Measurements from ENCODE around the gene OLFM4.

OLFM4 gene

DNA sequence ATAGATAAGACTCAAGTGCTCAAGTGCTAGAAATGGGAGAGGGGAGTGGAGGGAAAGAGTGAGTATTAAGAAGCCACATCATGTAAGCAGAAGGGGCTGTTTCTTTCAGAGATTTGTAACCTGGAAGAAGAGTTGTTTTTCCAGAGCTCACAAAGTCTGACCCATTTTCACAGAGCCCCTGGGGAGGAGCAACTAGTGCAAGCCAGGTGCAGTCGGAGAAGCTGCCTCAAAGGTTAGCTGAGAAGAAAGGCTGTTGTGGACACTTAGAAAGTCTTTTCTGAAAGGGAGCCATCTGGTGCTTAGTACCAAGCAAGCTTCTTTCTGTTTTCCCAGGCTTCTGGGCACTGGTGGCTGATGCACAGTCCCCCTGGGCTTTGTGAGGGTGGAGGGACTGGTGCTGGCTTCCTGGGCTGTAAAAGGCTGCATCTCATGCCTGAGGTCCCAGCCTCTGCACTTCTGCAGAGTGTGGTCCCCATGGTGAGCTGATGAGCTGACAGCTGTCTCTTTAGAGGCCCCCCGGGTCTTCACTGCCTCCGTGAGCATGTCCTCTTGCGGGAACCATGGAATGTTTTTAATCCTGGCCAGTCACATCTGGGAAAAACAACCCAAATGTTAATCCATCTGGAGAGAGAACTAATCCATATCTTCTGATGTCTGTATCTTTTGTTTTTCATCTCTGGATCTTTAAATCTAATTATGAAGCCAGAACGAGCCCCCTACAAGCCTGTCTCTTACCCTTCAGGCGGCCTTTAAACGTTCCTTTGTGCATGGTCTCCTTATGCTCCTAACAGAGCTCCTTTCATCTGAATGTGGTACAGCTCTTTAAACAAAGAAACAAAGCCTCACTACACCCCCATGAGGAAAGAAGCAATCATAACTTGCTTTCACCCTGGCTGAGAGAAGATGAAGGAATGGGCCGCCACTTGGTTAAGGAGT, 40.2 kb downstream of the OLFM4 start:
- no peak for DNase-seq

DNA sequence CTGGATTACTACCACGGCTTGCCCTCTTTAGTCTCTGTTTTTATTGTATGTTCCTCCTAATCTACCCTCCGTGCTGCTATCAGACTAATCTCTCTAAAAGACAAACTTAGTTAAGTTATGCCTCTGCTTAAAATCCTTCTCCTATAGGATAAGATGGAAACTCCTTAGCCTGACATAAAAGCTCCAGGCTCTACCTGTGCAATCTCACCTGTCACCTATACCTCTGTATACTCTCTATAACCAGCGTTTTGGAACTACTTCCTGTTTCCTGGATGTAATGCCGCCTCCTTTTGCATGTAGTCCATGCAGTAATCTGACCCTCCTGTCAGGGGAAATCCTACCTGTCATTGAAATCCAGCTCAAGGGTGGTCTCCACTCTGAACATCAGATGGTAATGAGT, 41.2 kb downstream of the OLFM4 start:
- no peak for DNase-seq

GRCh38 chr13:53073711-53074110, 45.1 kb downstream of the OLFM4 start:
- no peak for DNase-seq

- DNase-seq, result no peak
Observed at GRCh38 chr13:53074114-53074513, 45.5 kb downstream of the OLFM4 start.

DNA sequence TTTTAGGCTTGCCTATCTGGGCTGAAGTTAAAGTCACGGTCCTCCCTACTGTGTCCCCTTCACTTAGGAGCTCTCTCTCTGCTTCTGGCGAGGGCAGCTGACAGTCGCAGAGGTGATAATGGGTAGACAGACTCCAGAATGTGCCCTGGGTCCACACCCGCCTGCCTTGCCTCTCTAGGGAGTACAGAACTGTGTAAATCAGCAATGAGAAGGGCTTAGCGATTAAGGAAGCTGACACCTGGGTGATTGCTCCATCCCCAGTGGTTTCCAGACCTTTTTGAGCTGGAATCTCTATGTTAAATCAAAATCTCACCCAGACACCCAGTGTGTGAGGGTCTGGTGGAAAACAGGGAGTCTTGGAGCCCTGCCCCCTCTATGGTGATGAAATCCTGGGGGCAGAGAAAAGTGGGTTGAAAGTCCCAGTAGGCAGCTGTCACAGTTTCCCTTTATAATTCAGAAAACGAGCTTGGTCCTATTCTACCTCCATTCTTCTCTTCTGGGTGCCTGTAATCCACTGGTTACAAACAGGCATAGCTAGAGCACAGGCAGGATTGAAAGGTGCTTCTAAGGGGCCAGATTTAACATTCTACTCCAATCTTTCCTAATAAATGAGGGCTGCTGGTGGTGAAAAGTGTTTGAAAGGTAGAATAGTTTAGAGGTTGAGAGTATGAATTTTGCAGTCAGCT, 46.9 kb downstream of the OLFM4 start:
- DNase-seq, result no peak

GRCh38 chr13:53079691-53080090, 51.1 kb downstream of the OLFM4 start:
- no peak for DNase-seq

DNA sequence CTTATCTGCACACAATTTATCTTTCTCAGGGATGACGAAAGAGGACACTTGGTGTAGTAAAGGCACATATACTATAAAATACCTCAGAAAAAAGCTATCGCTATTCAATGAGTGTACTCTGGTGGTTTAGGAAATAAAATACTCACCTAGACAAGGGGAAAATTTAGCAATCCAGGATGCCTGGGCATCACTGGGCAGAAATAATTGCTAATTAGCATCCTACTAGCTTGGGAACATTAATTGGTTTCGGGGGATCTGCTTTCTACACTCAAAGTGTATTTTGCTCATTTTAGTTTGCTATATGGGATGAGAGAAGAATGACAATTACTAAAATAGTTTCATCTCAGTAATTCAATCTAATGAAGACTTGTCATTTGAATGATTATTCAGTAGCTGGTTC, 60.3 kb downstream of the OLFM4 start:
- no peak for DNase-seq

GRCh38 chr13:53089951-53090350, 61.3 kb downstream of the OLFM4 start:
- no peak for DNase-seq

- DNase-seq, result no peak
Observed at GRCh38 chr13:53090461-53090860, 61.8 kb downstream of the OLFM4 start.

DNA sequence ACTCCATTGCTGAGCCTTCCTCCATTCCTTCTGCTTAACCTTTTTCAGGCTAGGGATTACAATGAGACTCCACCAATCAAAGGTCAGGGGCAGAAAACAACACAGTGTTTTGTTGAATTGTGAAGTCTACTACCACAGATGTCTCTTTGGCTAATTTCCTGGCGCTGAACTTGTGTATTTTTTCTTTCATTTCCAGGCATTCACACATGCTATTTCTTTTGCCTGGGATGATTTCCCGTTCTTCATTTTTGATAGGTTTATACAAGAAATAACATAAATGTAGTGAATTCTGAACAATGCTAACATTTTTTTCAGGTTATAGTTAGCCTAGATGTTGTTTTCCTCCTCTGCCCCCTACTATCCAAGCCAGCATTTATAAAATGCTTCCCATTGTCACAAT, 64.3 kb downstream of the OLFM4 start:
- DNase-seq, result no peak

DNA sequence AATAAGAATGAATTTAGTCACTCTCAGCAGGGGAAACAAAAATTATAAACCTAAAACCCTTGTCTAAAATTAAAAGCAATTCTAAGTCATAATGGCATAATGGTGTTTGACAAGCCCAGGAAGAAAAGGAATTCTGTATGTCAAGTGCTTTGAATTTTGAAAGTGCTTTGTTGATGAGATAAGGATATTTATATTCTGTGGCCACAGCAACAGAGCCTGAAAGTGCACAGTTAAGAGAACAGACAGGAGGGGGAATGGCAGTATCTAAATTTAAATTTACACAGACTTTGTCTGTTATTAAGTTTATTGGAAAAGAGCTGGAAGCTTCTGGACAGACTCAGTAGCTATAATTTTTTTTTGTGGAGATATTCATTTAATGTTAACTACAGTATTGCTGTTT, 69.8 kb downstream of the OLFM4 start:
- no peak for DNase-seq

DNA sequence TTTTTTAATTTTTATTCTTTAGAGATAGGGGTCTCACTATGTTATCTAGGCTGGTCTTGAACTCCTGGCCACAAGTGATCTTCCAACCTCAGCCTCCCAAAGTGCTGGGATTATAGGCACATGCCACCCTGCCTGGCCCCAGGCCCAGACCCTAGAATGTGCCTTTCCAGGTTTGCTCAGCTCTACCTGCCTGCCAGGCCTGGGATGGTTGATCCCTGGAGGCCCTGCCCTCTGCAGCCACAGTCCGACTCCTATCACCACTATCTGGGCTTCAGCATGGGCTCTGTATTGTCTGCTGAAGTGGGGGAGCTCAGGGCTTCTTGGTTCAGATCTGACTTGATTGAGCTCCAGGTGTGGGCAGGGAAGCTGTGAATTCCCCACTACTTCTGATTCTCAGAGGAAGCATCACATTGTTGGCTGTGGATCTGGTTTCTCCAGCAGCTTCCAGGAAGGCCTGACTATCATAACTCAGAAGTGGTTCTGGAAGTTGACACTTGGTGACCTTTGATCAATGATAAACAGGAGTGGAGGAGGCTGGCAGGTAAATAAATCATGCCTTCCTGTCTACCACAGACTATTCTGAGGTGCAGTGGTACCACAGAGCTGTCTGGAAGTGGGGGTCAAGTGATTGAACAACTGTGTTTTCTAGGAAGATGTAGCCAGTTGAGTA, 71.9 kb downstream of the OLFM4 start:
- no peak for DNase-seq

All from activated T-cell treated with anti-CD3 and anti-CD28 coated beads, Interleukin-2, amount 50 U/mL, for 1 hour (primary cell).